ENCODE results near the gene SLC39A9. TPM values are rescaled to one million over a fixed set of nuclear protein-coding genes. Genes with fewer than 3 reads are reported as not detected.
A peak's percentile ranks its signal among the peaks of the same experiment; 100 is the strongest.

Gene SLC39A9, protein sequence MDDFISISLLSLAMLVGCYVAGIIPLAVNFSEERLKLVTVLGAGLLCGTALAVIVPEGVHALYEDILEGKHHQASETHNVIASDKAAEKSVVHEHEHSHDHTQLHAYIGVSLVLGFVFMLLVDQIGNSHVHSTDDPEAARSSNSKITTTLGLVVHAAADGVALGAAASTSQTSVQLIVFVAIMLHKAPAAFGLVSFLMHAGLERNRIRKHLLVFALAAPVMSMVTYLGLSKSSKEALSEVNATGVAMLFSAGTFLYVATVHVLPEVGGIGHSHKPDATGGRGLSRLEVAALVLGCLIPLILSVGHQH
- total RNA-seq: 10 to 100 TPM; 71.1 to 92.3 (median 73.8) TPM

GRCh38 chr14:69398053-69398817 is at the start of gene SLC39A9, which contains the start of gene ERH:
TSS of gene SLC39A9 (plus strand) at chr14:69398692. CDS start at chr14:69399370, 678 bp downstream.
TSS of gene ERH (minus strand) at chr14:69398299. CDS start at chr14:69398233, 66 bp downstream.
- intact Hi-C loops (cut with DNase I; ENCODE audit: low total_unique reads): no loop called here
- TF ChIP-seq, protein P1, sequence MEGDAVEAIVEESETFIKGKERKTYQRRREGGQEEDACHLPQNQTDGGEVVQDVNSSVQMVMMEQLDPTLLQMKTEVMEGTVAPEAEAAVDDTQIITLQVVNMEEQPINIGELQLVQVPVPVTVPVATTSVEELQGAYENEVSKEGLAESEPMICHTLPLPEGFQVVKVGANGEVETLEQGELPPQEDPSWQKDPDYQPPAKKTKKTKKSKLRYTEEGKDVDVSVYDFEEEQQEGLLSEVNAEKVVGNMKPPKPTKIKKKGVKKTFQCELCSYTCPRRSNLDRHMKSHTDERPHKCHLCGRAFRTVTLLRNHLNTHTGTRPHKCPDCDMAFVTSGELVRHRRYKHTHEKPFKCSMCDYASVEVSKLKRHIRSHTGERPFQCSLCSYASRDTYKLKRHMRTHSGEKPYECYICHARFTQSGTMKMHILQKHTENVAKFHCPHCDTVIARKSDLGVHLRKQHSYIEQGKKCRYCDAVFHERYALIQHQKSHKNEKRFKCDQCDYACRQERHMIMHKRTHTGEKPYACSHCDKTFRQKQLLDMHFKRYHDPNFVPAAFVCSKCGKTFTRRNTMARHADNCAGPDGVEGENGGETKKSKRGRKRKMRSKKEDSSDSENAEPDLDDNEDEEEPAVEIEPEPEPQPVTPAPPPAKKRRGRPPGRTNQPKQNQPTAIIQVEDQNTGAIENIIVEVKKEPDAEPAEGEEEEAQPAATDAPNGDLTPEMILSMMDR (IDR thresholded peaks at IDR 0.05): no peak
- TF ChIP-seq POLR2A (IDR thresholded peaks at IDR 0.05) (peak; percentile 41), POLR2AphosphoS5 (IDR thresholded peaks at IDR 0.05) (peak; percentile 78 to 91 (median 84))
- no peaks in the 10 kb centered on the region for H3K27me3 ChIP-seq
- peak within 1 kb of the TSS; percentile 93 to 94 for H3K27ac ChIP-seq
- no peaks in the 10 kb centered on the region for H3K9me3 ChIP-seq
- no peaks in the 10 kb centered on the region for H3K36me3 ChIP-seq
- peak within 1 kb of the TSS; percentile 81 to 96 (median 91) for H3K4me3 ChIP-seq
- H3K4me1 ChIP-seq: peaks cover 0 to 5% of the 10 kb centered on the region in 2 donors
- peak; percentile 95 for DNase-seq (ENCODE audit: low spot score in 2 of 2)

DNA sequence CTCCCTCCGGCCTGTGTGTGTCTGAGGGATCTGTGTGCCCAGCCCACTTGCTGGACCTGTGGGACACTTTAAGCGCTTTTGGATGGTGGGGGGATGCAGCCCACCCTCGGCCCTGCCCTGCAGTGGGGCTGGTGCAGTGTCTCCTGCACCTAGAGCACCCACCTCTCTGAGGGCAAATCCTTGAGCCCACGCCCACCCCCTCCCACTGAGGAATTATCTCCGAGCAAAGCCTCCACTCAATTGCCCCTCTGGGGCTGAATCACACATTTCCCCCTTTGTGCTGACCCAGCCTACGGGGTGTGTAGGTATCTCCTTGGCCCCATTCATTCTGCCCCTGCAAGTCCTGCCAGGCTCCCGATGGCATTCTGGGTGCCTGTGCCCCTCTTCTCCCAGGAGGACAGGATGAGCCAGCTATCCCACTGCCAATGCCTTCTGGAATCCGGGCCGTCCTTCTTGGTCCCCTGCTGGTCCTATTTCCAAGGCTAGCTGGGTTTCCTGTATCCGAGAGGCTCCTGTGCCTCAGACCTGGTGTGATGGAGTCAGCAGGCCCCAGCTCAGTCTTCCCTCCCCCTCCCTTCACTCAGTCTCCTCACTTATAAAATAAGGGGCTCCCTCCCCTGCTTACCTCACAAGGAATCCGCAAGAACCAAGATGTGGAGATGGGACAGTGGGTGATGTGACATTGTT is 49.3 kb upstream of the SLC39A9 start:
- H3K27ac ChIP-seq: no peak overlapping the region
- no peaks in the 10 kb centered on the region for H3K27me3 ChIP-seq
- H3K36me3 ChIP-seq: no peaks in the 10 kb centered on the region
- no peaks in the 10 kb centered on the region for H3K4me1 ChIP-seq
- DNase-seq (ENCODE audit: low spot score in 2 of 2): no peak
- no peaks in the 10 kb centered on the region for H3K9me3 ChIP-seq
- no peak for TF ChIP-seq POLR2AphosphoS5 (IDR thresholded peaks at IDR 0.05)
- no peak for TF ChIP-seq POLR2A (IDR thresholded peaks at IDR 0.05)
- TF ChIP-seq, protein P1 (IDR thresholded peaks at IDR 0.05): no peak
- intact Hi-C loops (cut with DNase I; ENCODE audit: low total_unique reads): no loop called here
- H3K4me3 ChIP-seq: no peak overlapping the region

DNA sequence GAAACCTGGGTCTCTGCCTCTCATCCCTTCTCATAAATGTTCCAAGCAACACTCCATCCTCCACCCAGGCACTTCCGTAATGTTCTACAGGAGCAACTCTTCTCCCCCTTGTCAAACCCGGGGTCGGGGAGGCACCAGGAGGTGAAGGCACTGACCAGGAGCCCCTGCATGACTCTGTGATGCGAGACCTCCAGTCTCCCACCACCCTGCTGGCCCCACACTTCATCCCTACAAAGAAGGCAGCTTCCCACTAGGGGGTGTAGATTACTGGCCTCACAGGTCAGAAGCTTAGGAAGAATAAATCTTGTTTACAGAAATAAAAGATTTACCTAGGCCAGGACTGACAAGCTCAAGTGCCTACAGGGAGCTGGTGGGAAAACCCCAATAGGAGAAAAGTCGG is 47.6 kb upstream of the SLC39A9 start:
- no peak for DNase-seq (ENCODE audit: low spot score in 2 of 2)
- Histone ChIP-seq H3K9me3 (no peaks in the 10 kb centered on the region), H3K4me3 (no peak overlapping the region), H3K36me3 (no peaks in the 10 kb centered on the region), H3K4me1 (peaks cover 0 to 1% of the 10 kb centered on the region in 2 donors), H3K27ac (no peak overlapping the region), H3K27me3 (no peaks in the 10 kb centered on the region)
- intact Hi-C loops (cut with DNase I; ENCODE audit: low total_unique reads): no loop called here
- no peak for TF ChIP-seq POLR2AphosphoS5 (IDR thresholded peaks at IDR 0.05)
- TF ChIP-seq POLR2A (IDR thresholded peaks at IDR 0.05): no peak
- TF ChIP-seq, protein P1 (IDR thresholded peaks at IDR 0.05): no peak

DNA sequence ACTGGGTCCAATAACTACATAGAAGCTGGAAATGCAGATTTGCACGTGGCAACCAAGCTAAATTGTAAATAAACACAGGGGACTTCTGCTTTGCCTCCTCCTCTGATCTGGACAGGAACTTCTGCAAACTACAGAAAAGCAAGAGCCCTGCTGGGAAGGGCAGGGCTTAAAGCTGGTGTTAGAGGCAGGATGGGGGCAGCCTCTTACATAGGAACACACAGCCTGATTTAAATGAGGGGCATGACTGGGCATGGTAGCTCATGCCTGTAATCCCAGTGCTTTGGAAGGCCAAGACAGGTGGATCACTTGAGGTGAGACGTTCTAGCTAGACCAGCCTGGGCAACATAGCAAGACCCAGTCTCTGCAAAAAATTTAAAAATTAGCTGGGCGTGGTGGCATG is 47.1 kb upstream of the SLC39A9 start:
- H3K27me3 ChIP-seq: no peaks in the 10 kb centered on the region
- no peak overlapping the region for H3K4me3 ChIP-seq
- H3K9me3 ChIP-seq: no peaks in the 10 kb centered on the region
- no peak overlapping the region for H3K27ac ChIP-seq
- no peak for TF ChIP-seq POLR2A (IDR thresholded peaks at IDR 0.05)
- no peak for TF ChIP-seq POLR2AphosphoS5 (IDR thresholded peaks at IDR 0.05)
- peaks cover 0 to 6% of the 10 kb centered on the region in 2 donors for H3K4me1 ChIP-seq
- intact Hi-C loops (cut with DNase I; ENCODE audit: low total_unique reads): no loop called here
- DNase-seq (ENCODE audit: low spot score in 2 of 2): no peak
- no peaks in the 10 kb centered on the region for H3K36me3 ChIP-seq

DNA sequence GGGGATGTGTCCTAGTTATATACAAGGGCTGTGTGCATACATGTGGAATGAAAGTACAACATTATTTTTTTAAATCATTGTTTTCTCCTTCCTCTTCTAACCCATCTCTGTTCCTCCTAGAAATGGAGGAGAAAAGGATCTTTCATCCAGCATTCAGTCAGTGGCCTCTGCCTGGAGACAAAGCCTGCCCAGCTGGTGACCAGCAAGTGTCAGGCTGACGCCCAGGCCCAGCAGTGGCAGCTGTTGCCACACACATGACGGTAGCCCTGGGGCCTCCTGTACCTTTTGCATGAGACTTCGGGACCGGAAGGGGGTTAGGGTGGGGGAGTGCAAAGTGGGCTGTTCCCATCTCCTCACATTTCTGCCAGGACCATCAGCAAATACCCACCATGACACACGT is 46.6 kb upstream of the SLC39A9 start:
- intact Hi-C loops (cut with DNase I; ENCODE audit: low total_unique reads): no loop called here
- H3K36me3 ChIP-seq: no peaks in the 10 kb centered on the region
- H3K4me3 ChIP-seq: no peak overlapping the region
- H3K27me3 ChIP-seq: no peaks in the 10 kb centered on the region
- no peaks in the 10 kb centered on the region for H3K9me3 ChIP-seq
- peaks cover 0 to 7% of the 10 kb centered on the region in 2 donors for H3K4me1 ChIP-seq
- DNase-seq (ENCODE audit: low spot score in 2 of 2): no peak
- H3K27ac ChIP-seq: no peak overlapping the region
- TF ChIP-seq POLR2AphosphoS5 (IDR thresholded peaks at IDR 0.05): no peak
- TF ChIP-seq, protein P1 (IDR thresholded peaks at IDR 0.05): no peak
- no peak for TF ChIP-seq POLR2A (IDR thresholded peaks at IDR 0.05)
